ENCODE data around the gene ARMS2.

ARMS2 gene

GRCh38 chr10:122471531-122472177 lies 17.2 kb downstream of the ARMS2 start:
- H3K9me3 ChIP-seq (ENCODE audit: insufficient read depth, low read length): no peaks in the 10 kb centered on the region
- no peaks in the 10 kb centered on the region for H3K4me1 ChIP-seq (ENCODE audit: low read length)
- no peaks in the 10 kb centered on the region for H3K36me3 ChIP-seq (replicated peaks; ENCODE audit: low read depth, low read length)
- peaks cover 8% of the 10 kb centered on the region; the same call in 1 of the 2 replicates for H3K27me3 ChIP-seq (ENCODE audit: low read depth, low read length)
- no peaks in the 10 kb centered on the region for H3K79me2 ChIP-seq (ENCODE audit: low read length)
- H3K9ac ChIP-seq (ENCODE audit: low read length): no peak overlapping the region
- H4K20me1 ChIP-seq (ENCODE audit: insufficient read depth, low read length): no peaks in the 10 kb centered on the region
- no peak overlapping the region for H3K4me3 ChIP-seq (ENCODE audit: low read length)
- H3K4me2 ChIP-seq (ENCODE audit: low read length): no peak overlapping the region
- no peak overlapping the region for H2AFZ ChIP-seq (ENCODE audit: low read depth, low read length)
- no peak for TF ChIP-seq CTCF (IDR thresholded peaks at IDR 0.05; ENCODE audit: low read depth, low read length)
- TF ChIP-seq EZH2phosphoT487 (IDR thresholded peaks at IDR 0.05; ENCODE audit: low read depth): no peak
- H3K27ac ChIP-seq (ENCODE audit: low read length): no peak overlapping the region

GRCh38 chr10:122473116-122473515 lies 18.7 kb downstream of the ARMS2 start:
- Histone ChIP-seq H3K36me3 (replicated peaks; ENCODE audit: low read depth, low read length) (no peaks in the 10 kb centered on the region), H3K79me2 (ENCODE audit: low read length) (no peaks in the 10 kb centered on the region), H4K20me1 (ENCODE audit: insufficient read depth, low read length) (no peaks in the 10 kb centered on the region), H3K4me2 (ENCODE audit: low read length) (no peak overlapping the region), H3K27me3 (ENCODE audit: low read depth, low read length) (no peaks in the 10 kb centered on the region), H3K9ac (ENCODE audit: low read length) (no peak overlapping the region), H3K4me3 (ENCODE audit: low read length) (no peak overlapping the region), H2AFZ (ENCODE audit: low read depth, low read length) (no peak overlapping the region), H3K4me1 (ENCODE audit: low read length) (no peaks in the 10 kb centered on the region), H3K27ac (ENCODE audit: low read length) (no peak overlapping the region), H3K9me3 (ENCODE audit: insufficient read depth, low read length) (no peaks in the 10 kb centered on the region)
- TF ChIP-seq CTCF (IDR thresholded peaks at IDR 0.05; ENCODE audit: low read depth, low read length) (no peak), EZH2phosphoT487 (IDR thresholded peaks at IDR 0.05; ENCODE audit: low read depth) (no peak)

- Histone ChIP-seq H3K27me3 (ENCODE audit: low read depth, low read length) (no peaks in the 10 kb centered on the region), H2AFZ (ENCODE audit: low read depth, low read length) (no peak overlapping the region), H3K4me2 (ENCODE audit: low read length) (no peak overlapping the region), H3K9ac (ENCODE audit: low read length) (no peak overlapping the region), H3K9me3 (ENCODE audit: insufficient read depth, low read length) (no peaks in the 10 kb centered on the region), H4K20me1 (ENCODE audit: insufficient read depth, low read length) (no peaks in the 10 kb centered on the region), H3K79me2 (ENCODE audit: low read length) (no peaks in the 10 kb centered on the region), H3K4me1 (ENCODE audit: low read length) (no peaks in the 10 kb centered on the region), H3K27ac (ENCODE audit: low read length) (no peak overlapping the region), H3K36me3 (replicated peaks; ENCODE audit: low read depth, low read length) (no peaks in the 10 kb centered on the region), H3K4me3 (ENCODE audit: low read length) (no peak overlapping the region)
- TF ChIP-seq EZH2phosphoT487 (IDR thresholded peaks at IDR 0.05; ENCODE audit: low read depth) (no peak), CTCF (IDR thresholded peaks at IDR 0.05; ENCODE audit: low read depth, low read length) (no peak)
Observed at GRCh38 chr10:122474131-122474818, 19.8 kb downstream of the ARMS2 start.

- no peaks in the 10 kb centered on the region for H3K36me3 ChIP-seq (replicated peaks; ENCODE audit: low read depth, low read length)
- H4K20me1 ChIP-seq (ENCODE audit: insufficient read depth, low read length): no peaks in the 10 kb centered on the region
- H3K27ac ChIP-seq (ENCODE audit: low read length): no peak overlapping the region
- H3K9me3 ChIP-seq (ENCODE audit: insufficient read depth, low read length): no peaks in the 10 kb centered on the region
- H3K4me3 ChIP-seq (ENCODE audit: low read length): no peak overlapping the region
- no peak overlapping the region for H3K4me2 ChIP-seq (ENCODE audit: low read length)
- no peak overlapping the region for H2AFZ ChIP-seq (ENCODE audit: low read depth, low read length)
- no peaks in the 10 kb centered on the region for H3K79me2 ChIP-seq (ENCODE audit: low read length)
- H3K4me1 ChIP-seq (ENCODE audit: low read length): no peaks in the 10 kb centered on the region
- no peaks in the 10 kb centered on the region for H3K27me3 ChIP-seq (ENCODE audit: low read depth, low read length)
- H3K9ac ChIP-seq (ENCODE audit: low read length): no peak overlapping the region
- no peak for TF ChIP-seq CTCF (IDR thresholded peaks at IDR 0.05; ENCODE audit: low read depth, low read length)
- no peak for TF ChIP-seq EZH2phosphoT487 (IDR thresholded peaks at IDR 0.05; ENCODE audit: low read depth)
Observed at GRCh38 chr10:122475100-122475499, 20.6 kb downstream of the ARMS2 start.

Measured in OCI-LY3 (cell line).